ENCODE results near the gene DNM1. TPM values are rescaled to one million over a fixed set of nuclear protein-coding genes. Genes with fewer than 3 reads are reported as not detected.
A peak's percentile ranks its signal among the peaks of the same experiment; 100 is the strongest.

Gene DNM1
- total and polyA plus RNA-seq, 4 donors: 1.2 to 23.7 (median 6.1) TPM

- DNase-seq (no peak), ATAC-seq (ENCODE audit: insufficient read depth, low FRiP score) (no peak)
- Histone ChIP-seq H3K9ac (ENCODE audit: insufficient read depth in 1 of 2, low read length in 2 of 2) (no peak overlapping the region), H3K27me3 (ENCODE audit: control insufficient read depth in 3 of 3, insufficient read depth in 3 of 3, low read length in 2 of 3) (no peaks in the 10 kb centered on the region), H3K4me3 (no peak overlapping the region), H3K9me3 (ENCODE audit: control insufficient read depth in 4 of 4, insufficient read depth in 3 of 4, low read length in 3 of 4) (no peaks in the 10 kb centered on the region), H3K36me3 (ENCODE audit: control insufficient read depth in 4 of 4, insufficient read depth in 4 of 4, low read length in 4 of 4) (peaks cover 2 to 38% (median 26%) of the 10 kb centered on the region in 4 donors), H3K27ac (ENCODE audit: low read depth in 1 of 2, low read length in 1 of 2) (no peak overlapping the region), H3K4me1 (ENCODE audit: control insufficient read depth in 5 of 5, insufficient read depth in 5 of 5, low read length in 5 of 5) (peaks cover 0 to 12% (median 1%) of the 10 kb centered on the region in 5 donors)
- no peak for TF ChIP-seq CTCF (IDR thresholded peaks at IDR 0.05; ENCODE audit: control extremely low read depth, extremely low read depth)
- 79 to 84% methylated on average over 5 of the region's 5 CpGs for WGBS, 2 donors
Observed at GRCh38 chr9:128271512-128271911, 68.3 kb downstream of the DNM1 start.

- Histone ChIP-seq H3K9me3 (ENCODE audit: control insufficient read depth in 4 of 4, insufficient read depth in 3 of 4, low read length in 3 of 4) (no peaks in the 10 kb centered on the region), H3K4me3 (no peak overlapping the region), H3K4me1 (ENCODE audit: control insufficient read depth in 5 of 5, insufficient read depth in 5 of 5, low read length in 5 of 5) (peaks cover 0 to 24% (median 10%) of the 10 kb centered on the region in 5 donors), H3K9ac (ENCODE audit: insufficient read depth in 1 of 2, low read length in 2 of 2) (peak overlapping the region in 1 of 2 donors; percentile 80), H3K36me3 (ENCODE audit: control insufficient read depth in 4 of 4, insufficient read depth in 4 of 4, low read length in 4 of 4) (peaks cover 0 to 21% (median 17%) of the 10 kb centered on the region in 4 donors), H3K27me3 (ENCODE audit: control insufficient read depth in 3 of 3, insufficient read depth in 3 of 3, low read length in 2 of 3) (no peaks in the 10 kb centered on the region), H3K27ac (ENCODE audit: low read depth in 1 of 2, low read length in 1 of 2) (no peak overlapping the region)
- WGBS, 2 donors: 74 to 77% methylated on average over 8 of the region's 8 CpGs
- no peak for ATAC-seq (ENCODE audit: insufficient read depth, low FRiP score)
- TF ChIP-seq CTCF (IDR thresholded peaks at IDR 0.05; ENCODE audit: control extremely low read depth, extremely low read depth): no peak
- no peak for DNase-seq
Observed at GRCh38 chr9:128274245-128274644, 71.1 kb downstream of the DNM1 start.

- 1% methylated on average over 48 to 57 of the region's 57 CpGs for WGBS, 2 donors
- Histone ChIP-seq H3K36me3 (ENCODE audit: control insufficient read depth in 4 of 4, insufficient read depth in 4 of 4, low read length in 4 of 4) (peaks cover 0 to 17% (median 16%) of the 10 kb centered on the region in 4 donors), H3K4me1 (ENCODE audit: control insufficient read depth in 5 of 5, insufficient read depth in 5 of 5, low read length in 5 of 5) (peaks cover 0 to 24% (median 10%) of the 10 kb centered on the region in 5 donors), H3K27me3 (ENCODE audit: control insufficient read depth in 3 of 3, insufficient read depth in 3 of 3, low read length in 2 of 3) (no peaks in the 10 kb centered on the region), H3K4me3 (peak within 1 kb of the TSS; percentile 84), H3K9me3 (ENCODE audit: control insufficient read depth in 4 of 4, insufficient read depth in 3 of 4, low read length in 3 of 4) (no peaks in the 10 kb centered on the region), H3K27ac (ENCODE audit: low read depth in 1 of 2, low read length in 1 of 2) (peak within 1 kb of the TSS; percentile 79 to 84), H3K9ac (ENCODE audit: insufficient read depth in 1 of 2, low read length in 2 of 2) (peak within 1 kb of the TSS; percentile 87 to 90)
- no peak for TF ChIP-seq CTCF (IDR thresholded peaks at IDR 0.05; ENCODE audit: control extremely low read depth, extremely low read depth)
- ATAC-seq (ENCODE audit: insufficient read depth, low FRiP score) (peak; percentile 60), DNase-seq (peak; percentile 66 to 71 (median 68))
Observed at GRCh38 chr9:128275198-128276007, 72.2 kb downstream of the DNM1 start, which contains the start of gene GOLGA2. Gene GOLGA2 (minus strand): TSS chr9:128276007. CDS start chr9:128275976, 31 bp downstream.

All from lung (tissue), 12 donors.